ENCODE data around the gene FN1.

Gene FN1

DNA sequence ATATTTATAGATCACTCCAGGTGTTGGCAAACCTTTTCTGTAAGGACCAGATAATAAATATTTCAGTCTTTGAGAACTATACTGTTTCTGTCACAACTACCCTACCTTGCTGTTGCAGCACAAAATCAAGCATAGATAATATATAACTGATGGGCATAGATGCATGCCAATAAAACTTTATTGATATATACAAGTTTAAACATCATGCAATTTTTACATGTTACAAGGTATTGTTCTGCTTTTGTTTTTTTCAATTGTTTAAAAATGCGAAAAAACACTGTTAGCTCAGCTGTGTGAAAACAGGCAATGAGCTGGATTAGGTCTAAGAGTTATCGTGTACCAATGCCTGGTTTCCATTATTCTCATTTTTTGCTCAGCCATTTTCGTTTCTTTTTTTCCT, 47.6 kb upstream of the FN1 start:
- Histone ChIP-seq H3K4me2 (ENCODE audit: low read depth, low read length, poor library complexity, severe bottlenecking) (no peak overlapping the region), H3K36me3 (ENCODE audit: insufficient read depth, low read length) (no peaks in the 10 kb centered on the region), H2AFZ (ENCODE audit: low read length) (no peak overlapping the region), H3K4me3 (ENCODE audit: low read length, poor library complexity, severe bottlenecking) (no peak overlapping the region), H3K9me3 (ENCODE audit: insufficient read depth, low read depth, low read length) (no peaks in the 10 kb centered on the region), H3K9me2 (replicated peaks; ENCODE audit: low read depth, low read length) (no peaks in the 10 kb centered on the region), H4K20me1 (ENCODE audit: insufficient read depth, low read length, poor library complexity, severe bottlenecking) (no peaks in the 10 kb centered on the region), H3K4me1 (ENCODE audit: insufficient read depth, low read length, poor library complexity, severe bottlenecking) (no peaks in the 10 kb centered on the region), H3F3A (ENCODE audit: low read depth) (no peaks in the 10 kb centered on the region), H3K9ac (ENCODE audit: low read depth, low read length, poor library complexity, severe bottlenecking) (no peak overlapping the region), H3K79me2 (ENCODE audit: insufficient read depth, low read length) (no peaks in the 10 kb centered on the region), H3K27me3 (ENCODE audit: insufficient read depth, low read length, poor library complexity, severe bottlenecking) (no peaks in the 10 kb centered on the region)
- TF ChIP-seq, protein P1, sequence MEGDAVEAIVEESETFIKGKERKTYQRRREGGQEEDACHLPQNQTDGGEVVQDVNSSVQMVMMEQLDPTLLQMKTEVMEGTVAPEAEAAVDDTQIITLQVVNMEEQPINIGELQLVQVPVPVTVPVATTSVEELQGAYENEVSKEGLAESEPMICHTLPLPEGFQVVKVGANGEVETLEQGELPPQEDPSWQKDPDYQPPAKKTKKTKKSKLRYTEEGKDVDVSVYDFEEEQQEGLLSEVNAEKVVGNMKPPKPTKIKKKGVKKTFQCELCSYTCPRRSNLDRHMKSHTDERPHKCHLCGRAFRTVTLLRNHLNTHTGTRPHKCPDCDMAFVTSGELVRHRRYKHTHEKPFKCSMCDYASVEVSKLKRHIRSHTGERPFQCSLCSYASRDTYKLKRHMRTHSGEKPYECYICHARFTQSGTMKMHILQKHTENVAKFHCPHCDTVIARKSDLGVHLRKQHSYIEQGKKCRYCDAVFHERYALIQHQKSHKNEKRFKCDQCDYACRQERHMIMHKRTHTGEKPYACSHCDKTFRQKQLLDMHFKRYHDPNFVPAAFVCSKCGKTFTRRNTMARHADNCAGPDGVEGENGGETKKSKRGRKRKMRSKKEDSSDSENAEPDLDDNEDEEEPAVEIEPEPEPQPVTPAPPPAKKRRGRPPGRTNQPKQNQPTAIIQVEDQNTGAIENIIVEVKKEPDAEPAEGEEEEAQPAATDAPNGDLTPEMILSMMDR (conservative IDR thresholded peaks at IDR 0.05; ENCODE audit: low read length), result no peak
- TF ChIP-seq EZH2phosphoT487 (IDR thresholded peaks at IDR 0.05; ENCODE audit: borderline replicate concordance), result no peak

DNA sequence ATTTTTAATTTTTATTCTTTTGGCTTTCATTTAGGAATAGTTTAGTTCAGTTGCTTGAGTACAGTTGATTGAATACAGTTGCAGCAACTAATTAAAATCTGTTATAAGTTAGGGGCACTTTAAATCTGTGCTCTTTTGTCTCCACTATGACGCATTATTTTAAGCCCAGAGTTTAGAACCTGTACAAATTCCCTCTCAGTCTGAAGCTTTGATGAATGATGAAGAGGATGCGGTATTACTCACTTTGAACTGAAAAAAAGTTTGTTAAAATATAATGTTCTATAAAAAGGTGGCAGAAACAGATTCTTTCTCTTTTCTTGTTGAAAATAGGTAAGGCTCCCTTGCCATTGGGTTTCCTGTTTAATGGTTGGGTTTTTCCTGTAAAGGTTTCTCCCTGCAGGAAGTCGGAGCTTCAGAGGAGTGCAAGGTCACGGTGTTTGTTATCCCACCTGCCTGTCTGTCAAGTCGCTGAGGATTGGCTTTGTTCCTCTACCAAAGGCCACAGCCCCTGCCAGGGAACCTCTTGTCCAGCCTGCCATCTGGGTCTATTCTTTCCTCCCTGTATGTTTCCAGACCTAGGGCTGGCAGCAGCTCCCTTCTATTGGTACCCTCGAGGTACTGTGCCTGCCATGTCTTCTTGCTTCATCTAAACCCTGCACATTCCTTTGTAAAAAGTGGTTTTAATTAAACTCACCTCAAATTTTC, 43.8 kb upstream of the FN1 start:
- Histone ChIP-seq H3K4me2 (ENCODE audit: low read depth, low read length, poor library complexity, severe bottlenecking) (no peak overlapping the region), H3F3A (ENCODE audit: low read depth) (no peaks in the 10 kb centered on the region), H3K36me3 (ENCODE audit: insufficient read depth, low read length) (no peaks in the 10 kb centered on the region), H3K4me1 (ENCODE audit: insufficient read depth, low read length, poor library complexity, severe bottlenecking) (no peaks in the 10 kb centered on the region), H3K79me2 (ENCODE audit: insufficient read depth, low read length) (no peaks in the 10 kb centered on the region), H4K20me1 (ENCODE audit: insufficient read depth, low read length, poor library complexity, severe bottlenecking) (no peaks in the 10 kb centered on the region), H3K27me3 (ENCODE audit: insufficient read depth, low read length, poor library complexity, severe bottlenecking) (no peaks in the 10 kb centered on the region), H2AFZ (ENCODE audit: low read length) (no peak overlapping the region), H3K4me3 (ENCODE audit: low read length, poor library complexity, severe bottlenecking) (no peak overlapping the region), H3K9ac (ENCODE audit: low read depth, low read length, poor library complexity, severe bottlenecking) (no peak overlapping the region), H3K9me3 (ENCODE audit: insufficient read depth, low read depth, low read length) (no peaks in the 10 kb centered on the region), H3K9me2 (replicated peaks; ENCODE audit: low read depth, low read length) (no peaks in the 10 kb centered on the region)
- no peak for TF ChIP-seq EZH2phosphoT487 (IDR thresholded peaks at IDR 0.05; ENCODE audit: borderline replicate concordance)
- TF ChIP-seq, protein P1 (conservative IDR thresholded peaks at IDR 0.05; ENCODE audit: low read length), result no peak

DNA sequence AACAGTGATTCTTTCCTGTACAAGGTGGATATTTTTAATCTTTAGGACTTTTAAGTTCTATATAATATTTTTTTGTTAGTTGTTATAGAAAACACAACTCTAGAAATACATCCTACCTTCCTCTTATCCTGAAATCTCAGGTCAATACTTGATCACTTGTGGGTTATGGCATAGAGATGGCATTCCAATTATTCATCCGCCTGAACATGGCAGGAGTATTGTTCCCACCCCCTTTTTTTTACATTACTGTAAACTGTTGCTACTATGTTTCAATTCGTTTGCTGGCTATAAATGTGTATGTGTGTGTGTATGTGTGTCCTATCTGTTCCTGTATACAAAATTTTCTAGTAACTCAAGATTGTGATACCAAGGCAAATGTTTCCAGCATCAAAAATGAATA, 43.3 kb upstream of the FN1 start:
- Histone ChIP-seq H3K4me1 (ENCODE audit: insufficient read depth, low read length, poor library complexity, severe bottlenecking) (no peaks in the 10 kb centered on the region), H3K9ac (ENCODE audit: low read depth, low read length, poor library complexity, severe bottlenecking) (no peak overlapping the region), H3K9me3 (ENCODE audit: insufficient read depth, low read depth, low read length) (no peaks in the 10 kb centered on the region), H4K20me1 (ENCODE audit: insufficient read depth, low read length, poor library complexity, severe bottlenecking) (no peaks in the 10 kb centered on the region), H2AFZ (ENCODE audit: low read length) (no peak overlapping the region), H3K27me3 (ENCODE audit: insufficient read depth, low read length, poor library complexity, severe bottlenecking) (no peaks in the 10 kb centered on the region), H3K79me2 (ENCODE audit: insufficient read depth, low read length) (no peaks in the 10 kb centered on the region), H3F3A (ENCODE audit: low read depth) (no peaks in the 10 kb centered on the region), H3K4me2 (ENCODE audit: low read depth, low read length, poor library complexity, severe bottlenecking) (no peak overlapping the region), H3K9me2 (replicated peaks; ENCODE audit: low read depth, low read length) (no peaks in the 10 kb centered on the region), H3K36me3 (ENCODE audit: insufficient read depth, low read length) (no peaks in the 10 kb centered on the region), H3K4me3 (ENCODE audit: low read length, poor library complexity, severe bottlenecking) (no peak overlapping the region)
- TF ChIP-seq, protein P1 (conservative IDR thresholded peaks at IDR 0.05; ENCODE audit: low read length), result no peak
- no peak for TF ChIP-seq EZH2phosphoT487 (IDR thresholded peaks at IDR 0.05; ENCODE audit: borderline replicate concordance)
